ENCODE results near the gene TRAPPC2L.
"Not testable (repeated sequence)": the region's sequence is repeated elsewhere in the genome, so short reads cannot be mapped to it uniquely, and the experiment has no call there.

The TRAPPC2L gene

GRCh38 chr16:88893127-88893968 lies 36.4 kb downstream of the TRAPPC2L start:
- no peak for DNase-seq

- not testable (repeated sequence) for DNase-seq
These were observed 37.3 kb downstream of the TRAPPC2L start for GRCh38 chr16:88894266-88894665.

- no peak for DNase-seq
These were observed 37.9 kb downstream of the TRAPPC2L start for GRCh38 chr16:88894681-88895300.

GRCh38 chr16:88895335-88895734 lies 38.4 kb downstream of the TRAPPC2L start:
- DNase-seq = no peak

- DNase-seq = no peak
These were observed 39.5 kb downstream of the TRAPPC2L start for GRCh38 chr16:88896238-88897070.

- DNase-seq = no peak
These were observed 40.9 kb downstream of the TRAPPC2L start for GRCh38 chr16:88897696-88898425.

GRCh38 chr16:88899901-88900661 lies 43.2 kb downstream of the TRAPPC2L start:
- DNase-seq = no peak

GRCh38 chr16:88900662-88901052 lies 43.7 kb downstream of the TRAPPC2L start:
- no peak for DNase-seq

GRCh38 chr16:88901718-88902337 lies 44.9 kb downstream of the TRAPPC2L start:
- DNase-seq = no peak

GRCh38 chr16:88902744-88903143 lies 45.8 kb downstream of the TRAPPC2L start:
- no peak for DNase-seq

GRCh38 chr16:88903267-88903666 lies 46.3 kb downstream of the TRAPPC2L start:
- DNase-seq = no peak

- DNase-seq = no peak
These were observed 47.9 kb downstream of the TRAPPC2L start for GRCh38 chr16:88904676-88905365.

GRCh38 chr16:88905563-88905962 lies 48.6 kb downstream of the TRAPPC2L start:
- no peak for DNase-seq

- DNase-seq = no peak
These were observed 49.1 kb downstream of the TRAPPC2L start for GRCh38 chr16:88906020-88906419.

- no peak for DNase-seq
These were observed 49.7 kb downstream of the TRAPPC2L start for GRCh38 chr16:88906535-88907105.

- no peak for DNase-seq
These were observed 50.8 kb downstream of the TRAPPC2L start for GRCh38 chr16:88907768-88908167.

- DNase-seq = no peak
These were observed 51.4 kb downstream of the TRAPPC2L start for GRCh38 chr16:88908307-88908706.

- no peak for DNase-seq
These were observed 52.7 kb downstream of the TRAPPC2L start for GRCh38 chr16:88909431-88910210.

- no peak for DNase-seq
These were observed 53.6 kb downstream of the TRAPPC2L start for GRCh38 chr16:88910284-88911135.
